Measurements from ENCODE around the gene GABRB1. TPM values are rescaled to one million over a fixed set of nuclear protein-coding genes. Genes with fewer than 3 reads are reported as not detected.
"Not testable (repeated sequence)": the region's sequence is repeated elsewhere in the genome, so short reads cannot be mapped to it uniquely, and the experiment has no call there.

The GABRB1 gene
- polyA plus RNA-seq, 1 donor: 0.55 TPM

GRCh38 chr4:47213106-47213505, 181.7 kb downstream of the GABRB1 start:
- no peak for DNase-seq

- no peak for DNase-seq
Measured at GRCh38 chr4:47213539-47213938, 182.2 kb downstream of the GABRB1 start.

- no peak for DNase-seq
Measured at GRCh38 chr4:47213971-47214370, 182.6 kb downstream of the GABRB1 start.

- no peak for DNase-seq
Measured at GRCh38 chr4:47215759-47216158, 184.4 kb downstream of the GABRB1 start.

- DNase-seq: no peak
Measured at GRCh38 chr4:47217291-47217690, 185.9 kb downstream of the GABRB1 start.

GRCh38 chr4:47217884-47218283, 186.5 kb downstream of the GABRB1 start:
- no peak for DNase-seq

- no peak for DNase-seq
Measured at GRCh38 chr4:47218631-47219030, 187.3 kb downstream of the GABRB1 start.

- DNase-seq: no peak
Measured at GRCh38 chr4:47219586-47219985, 188.2 kb downstream of the GABRB1 start.

GRCh38 chr4:47221721-47222120, 190.4 kb downstream of the GABRB1 start:
- DNase-seq: no peak

GRCh38 chr4:47222276-47222675, 190.9 kb downstream of the GABRB1 start:
- DNase-seq: no peak

GRCh38 chr4:47224361-47224760, 193.0 kb downstream of the GABRB1 start:
- DNase-seq: no peak

- DNase-seq: no peak
Measured at GRCh38 chr4:47235721-47236120, 204.4 kb downstream of the GABRB1 start.

- no peak for DNase-seq
Measured at GRCh38 chr4:47238667-47239066, 207.3 kb downstream of the GABRB1 start.

GRCh38 chr4:47239649-47240048, 208.3 kb downstream of the GABRB1 start:
- DNase-seq: no peak

GRCh38 chr4:47251348-47252135, 220.2 kb downstream of the GABRB1 start:
- DNase-seq: no peak

- no peak for DNase-seq
Measured at GRCh38 chr4:47263721-47264120, 232.4 kb downstream of the GABRB1 start.

GRCh38 chr4:47270201-47270888, 239.0 kb downstream of the GABRB1 start:
- no peak for DNase-seq

GRCh38 chr4:47271291-47271690, 239.9 kb downstream of the GABRB1 start:
- no peak for DNase-seq

- DNase-seq: no peak
Measured at GRCh38 chr4:47274901-47275300, 243.5 kb downstream of the GABRB1 start.

GRCh38 chr4:47275595-47275994, 244.2 kb downstream of the GABRB1 start:
- no peak for DNase-seq

GRCh38 chr4:47278631-47279030, 247.3 kb downstream of the GABRB1 start:
- DNase-seq: no peak

GRCh38 chr4:47287735-47288134, 256.4 kb downstream of the GABRB1 start:
- no peak for DNase-seq

GRCh38 chr4:47289805-47290204, 258.4 kb downstream of the GABRB1 start:
- DNase-seq: no peak

GRCh38 chr4:47290873-47291272, 259.5 kb downstream of the GABRB1 start:
- not testable (repeated sequence) for DNase-seq

All from left kidney (tissue), 2 donors.